Panc1 (cell line): ENCODE results near the gene SUGCT. TPM values are rescaled to one million over a fixed set of nuclear protein-coding genes. Genes with fewer than 3 reads are reported as not detected.

Source experiments
- ATAC-seq: fragments of 200-7000 bp; cut with Tn5 transposase; 2 replicates; pipeline ENCODE4 v1.9.1; 2020; ENCODE audit warnings: mild to moderate bottlenecking, moderate library complexity
- BruUV-seq: library from RNA; stranded (reverse); fragments of 400-500 nt; replicated peaks from 2 replicates; lab custom pipeline; 2021; lab: Mats Ljungman, UMichigan
- CTCF ChIA-PET: fragments of 300-600 bp; sonication (Branson Sonifier 250); formaldehyde crosslinking; loops from one replicate; lab custom pipeline; 2022; ENCODE audit warnings: antibody characterized with exemption; lab: Charles Lee
- POLR2A ChIA-PET: fragments of 300-600 bp; sonication (Branson Sonifier 250); formaldehyde crosslinking; loops from one replicate; lab custom pipeline; 2022; ENCODE audit warnings: antibody characterized with exemption; lab: Charles Lee
- DNase-seq: peaks from one replicate; pipeline ENCODE4 v3.0.0-alpha.2; 2010; ENCODE audit warnings: low read depth, low spot score
- H3K27ac ChIP-seq: 2 replicates; pipeline ENCODE4 v1.5.1; 2011; ENCODE audit warnings: mild to moderate bottlenecking, low read length, inconsistent platforms
- H3K27me3 ChIP-seq: fragments of 200-500 bp; sonication (Bioruptor generic); 2 replicates; pipeline ENCODE4 v1.6.0; 2014; ENCODE audit warnings: low read length, inconsistent platforms; ENCODE audit not compliant: control insufficient read depth, insufficient read depth
- H3K36me3 ChIP-seq: fragments of 200-500 bp; sonication (Bioruptor generic); 2 replicates; pipeline ENCODE4 v1.5.1; 2014; ENCODE audit warnings: inconsistent platforms, mild to moderate bottlenecking, low read length, moderate library complexity; ENCODE audit not compliant: control insufficient read depth, insufficient read depth
- H3K4me1 ChIP-seq: 2 replicates; pipeline ENCODE4 v1.5.1; 2011; ENCODE audit warnings: inconsistent platforms, mild to moderate bottlenecking, low read length, moderate library complexity; ENCODE audit not compliant: control insufficient read depth, insufficient read depth
- H3K4me3 ChIP-seq, 2 experiments: 2 replicates each; pipeline ENCODE4 v1.5.1; 2011 to 2012; ENCODE audit warnings: low read depth in 2 of 2, low read length in 2 of 2, mild to moderate bottlenecking in 2 of 2, inconsistent platforms in 1 of 2, moderate library complexity in 1 of 2
- H3K9me3 ChIP-seq: fragments of 200-500 bp; sonication (Bioruptor generic); 2 replicates; pipeline ENCODE4 v1.5.1; 2014; ENCODE audit warnings: low read depth, mild to moderate bottlenecking, inconsistent platforms, low read length, moderate library complexity; ENCODE audit not compliant: control insufficient read depth, insufficient read depth
- CTCF ChIP-seq: fragments of 450-650 bp; IDR thresholded peaks from 2 replicates; pipeline ENCODE4 v1.5.1; 2017; ENCODE audit warnings: mild to moderate bottlenecking
- POLR2AphosphoS5 ChIP-seq: IDR thresholded peaks from 2 replicates; pipeline ENCODE4 v1.6.1; 2012; ENCODE audit warnings: mild to moderate bottlenecking, low read depth, low read length, moderate library complexity
- REST ChIP-seq, 2 experiments: IDR thresholded peaks; 2 replicates each; pipeline ENCODE4 v1.6.1; 2011 to 2012; ENCODE audit warnings: low read depth in 2 of 2, control low read depth in 1 of 2, low read length in 1 of 2, mild to moderate bottlenecking in 1 of 2, moderate library complexity in 1 of 2; ENCODE audit not compliant: insufficient read depth in 1 of 2
- SIN3A ChIP-seq: IDR thresholded peaks from 2 replicates; pipeline ENCODE4 v1.6.1; 2012; ENCODE audit warnings: low read depth, mild to moderate bottlenecking, low read length, moderate library complexity, borderline replicate concordance; ENCODE audit not compliant: insufficient read depth
- TCF7L2 ChIP-seq: IDR thresholded peaks from 2 replicates; pipeline ENCODE4 v1.6.1; 2011; ENCODE audit warnings: mild to moderate bottlenecking, low read depth, low read length, inconsistent platforms
- in situ Hi-C: cut with HindIII; loops from 2 replicates; pipeline ENCODE4 v1.10.0; 2016; ENCODE audit warnings: low sequenced_read_pairs, low pct_unique_long_range_greater_than_20kb
- intact Hi-C: fragments of 100-400 bp; cut with micrococcal nuclease; formaldehyde crosslinking; loops from one replicate; pipeline ENCODE4 v1.10.0; 2022; ENCODE audit not compliant: unreplicated experiment
- total RNA-seq: library from RNA; stranded (reverse); gene quantifications from one replicate; pipeline ENCODE4 v1.2.1, GENCODE V29; 2021; ENCODE audit not compliant: unreplicated experiment

SUGCT gene
- total RNA-seq, 1 experiment from 2014 or later: 3.1 TPM

GRCh38 chr7:40327873-40328272 is 193.1 kb downstream of the SUGCT start:
- Histone ChIP-seq H3K4me3 (no peak overlapping the region), H3K27ac (no peak overlapping the region), H3K9me3 (no peaks in the 10 kb centered on the region), H3K4me1 (no peaks in the 10 kb centered on the region), H3K27me3 (no peaks in the 10 kb centered on the region), H3K36me3 (no peaks in the 10 kb centered on the region)
- no TSS peak for BruUV-seq
- ChIA-PET CTCF (no interaction called here), POLR2A (no interaction called here)
- TF ChIP-seq POLR2AphosphoS5 (no peak), TCF7L2 (no peak), CTCF (no peak), SIN3A (no peak), REST (IDR thresholded peaks at IDR 0.05; ENCODE audit: insufficient read depth in 1 of 2, low read depth in 2 of 2, low read length in 1 of 2) (no peak)
- in situ Hi-C loops: no loop called here
- ATAC-seq (no peak), DNase-seq (no peak)
- intact Hi-C loops: loop anchor here (2.0 to 10.0 kb wide), 4 partner anchors 93 to 1404 kb away; no protein-coding TSS in a partner anchor

DNA sequence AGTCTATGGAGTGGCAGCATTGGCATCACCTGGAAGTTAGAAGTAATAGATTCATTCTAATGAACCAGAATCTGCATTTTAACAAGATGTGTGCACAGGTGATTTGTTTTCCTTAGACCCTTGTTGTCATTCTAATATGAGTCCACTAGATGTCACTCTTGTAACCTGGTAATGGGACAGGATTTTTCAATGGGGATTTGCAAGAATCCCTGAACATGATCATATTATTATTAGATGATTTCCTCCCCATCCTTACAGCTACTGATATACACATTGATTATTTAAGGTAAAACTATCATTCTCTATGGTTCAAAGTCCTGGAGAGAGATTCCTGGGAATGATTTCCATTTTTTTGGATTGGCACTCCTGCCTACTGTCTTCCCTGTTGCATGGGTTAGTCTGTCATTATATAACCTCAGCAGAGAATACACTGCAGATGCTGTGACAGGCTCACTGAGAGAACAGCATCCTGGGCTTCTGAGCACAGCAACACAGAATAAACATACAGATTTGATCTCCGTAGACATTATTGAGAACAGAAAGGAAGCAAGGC is 194.9 kb downstream of the SUGCT start:
- DNase-seq (peak; percentile 58), ATAC-seq (peak; percentile 76)
- TF ChIP-seq SIN3A (no peak), POLR2AphosphoS5 (no peak), CTCF (peak; percentile 83), REST (IDR thresholded peaks at IDR 0.05; ENCODE audit: insufficient read depth in 1 of 2, low read depth in 2 of 2, low read length in 1 of 2) (no peak), TCF7L2 (no peak)
- in situ Hi-C loops: no loop called here
- Histone ChIP-seq H3K36me3 (no peaks in the 10 kb centered on the region), H3K9me3 (no peaks in the 10 kb centered on the region), H3K27me3 (no peaks in the 10 kb centered on the region), H3K4me3 (no peak overlapping the region), H3K27ac (no peak overlapping the region), H3K4me1 (no peaks in the 10 kb centered on the region)
- intact Hi-C loops: loop anchor here (2.0 to 10.0 kb wide), 4 partner anchors 95 to 1403 kb away; no protein-coding TSS in a partner anchor
- ChIA-PET CTCF (no interaction called here), POLR2A (no interaction called here)
- BruUV-seq: no TSS peak
